OCI-LY7 (cell line): ENCODE results near the gene SBF2. TPM values are rescaled to one million over a fixed set of nuclear protein-coding genes. Genes with fewer than 3 reads are reported as not detected.

Experiments used
- BruUV-seq: library from RNA; stranded (reverse); fragments of 400-500 nt; replicated peaks from 2 replicates; lab custom pipeline; 2021; lab: Mats Ljungman, UMichigan
- CTCF ChIA-PET: fragments of 300-600 bp; sonication (Branson Sonifier 250); formaldehyde crosslinking; loops from one replicate; lab custom pipeline; 2022; ENCODE audit warnings: antibody characterized with exemption; ENCODE audit not compliant: unreplicated experiment; lab: Charles Lee
- POLR2A ChIA-PET: fragments of 300-600 bp; sonication (Branson Sonifier 250); formaldehyde crosslinking; loops from one replicate; lab custom pipeline; 2022; ENCODE audit warnings: antibody characterized with exemption; lab: Charles Lee
- DNase-seq: peaks from one replicate; pipeline ENCODE4 v3.0.0-alpha.2; 2015; ENCODE audit warnings: low spot score
- H2AFZ ChIP-seq: fragments of 200-600 bp; sonication (generic), shearing (Covaris generic); 2 replicates; pipeline ENCODE4 v1.6.1; 2014; ENCODE audit warnings: mild to moderate bottlenecking, antibody characterized with exemption, low read length, moderate library complexity
- H3K27ac ChIP-seq: fragments of 200-600 bp; sonication (generic); 2 replicates; pipeline ENCODE4 v1.5.1; 2014; ENCODE audit warnings: mixed run types, low read depth, mild to moderate bottlenecking, moderate library complexity, low read length, inconsistent platforms; ENCODE audit not compliant: poor library complexity, severe bottlenecking
- H3K36me3 ChIP-seq: fragments of 200-600 bp; sonication (generic); 2 replicates; pipeline ENCODE4 v1.6.1; 2014; ENCODE audit warnings: mild to moderate bottlenecking, antibody characterized with exemption, low read length, moderate library complexity, mixed read lengths; ENCODE audit not compliant: insufficient read depth
- H3K4me1 ChIP-seq: fragments of 200-600 bp; sonication (generic); 2 replicates; pipeline ENCODE4 v1.5.1; 2014; ENCODE audit warnings: mild to moderate bottlenecking, low read length; ENCODE audit not compliant: insufficient read depth, poor library complexity, severe bottlenecking
- H3K4me2 ChIP-seq: fragments of 200-600 bp; sonication (generic); 2 replicates; pipeline ENCODE4 v1.6.1; 2014; ENCODE audit warnings: mild to moderate bottlenecking, low read length
- H3K4me3 ChIP-seq: fragments of 200-600 bp; sonication (generic); 2 replicates; pipeline ENCODE4 v1.5.1; 2014; ENCODE audit warnings: mild to moderate bottlenecking, low read depth, low read length; ENCODE audit not compliant: poor library complexity, severe bottlenecking
- H3K79me2 ChIP-seq: fragments of 200-600 bp; sonication (generic); 2 replicates; pipeline ENCODE4 v1.6.1; 2016; ENCODE audit warnings: low read depth, mild to moderate bottlenecking, low read length, moderate library complexity, mixed read lengths; ENCODE audit not compliant: insufficient read depth
- H3K9me2 ChIP-seq: fragments of 200-600 bp; sonication (generic); 2 replicates; pipeline ENCODE4 v1.6.1; 2016; ENCODE audit warnings: mild to moderate bottlenecking, low read length, mixed read lengths; ENCODE audit not compliant: insufficient read depth
- H3K9me3 ChIP-seq: fragments of 200-600 bp; sonication (generic); 2 replicates; pipeline ENCODE4 v1.6.1; 2014; ENCODE audit warnings: mild to moderate bottlenecking, mixed run types, low read length, mixed read lengths
- H4K20me1 ChIP-seq: fragments of 200-600 bp; sonication (generic); 2 replicates; pipeline ENCODE4 v1.6.1; 2014; ENCODE audit warnings: mild to moderate bottlenecking, antibody characterized with exemption, low read length, moderate library complexity, mixed read lengths; ENCODE audit not compliant: insufficient read depth
- EZH2phosphoT487 ChIP-seq: fragments of 200-600 bp; sonication (generic); IDR thresholded peaks from 2 replicates; pipeline ENCODE4 v1.6.1; 2018; ENCODE audit warnings: low read depth, borderline replicate concordance, mild to moderate bottlenecking, mixed run types, antibody characterized with exemption, low read length, moderate library complexity, mixed read lengths
- intact Hi-C: fragments of 100-400 bp; cut with micrococcal nuclease; formaldehyde crosslinking; loops from one replicate; pipeline ENCODE4 v1.10.0; 2022; ENCODE audit not compliant: unreplicated experiment
- total RNA-seq, 2 experiments: library from RNA; depleted of rRNA in 1 of 2; stranded (reverse); fragments of >200 nt in 1 of 2; shearing (Covaris generic) in 1 of 2; gene quantifications; 2 replicates each; pipeline ENCODE4 v1.2.3, GENCODE V29; 2014 to 2022
- TF ChIP-seq, protein P1 (sequence below): fragments of 200-600 bp; sonication (generic); conservative IDR thresholded peaks from 2 replicates; pipeline ENCODE4 v1.5.1; 2014; ENCODE audit warnings: mild to moderate bottlenecking, antibody characterized with exemption, low read length, moderate library complexity, mixed read lengths

The SBF2 gene
- total RNA-seq, 2 experiments from 2014 or later, result 12.9 to 14.3 TPM

DNA sequence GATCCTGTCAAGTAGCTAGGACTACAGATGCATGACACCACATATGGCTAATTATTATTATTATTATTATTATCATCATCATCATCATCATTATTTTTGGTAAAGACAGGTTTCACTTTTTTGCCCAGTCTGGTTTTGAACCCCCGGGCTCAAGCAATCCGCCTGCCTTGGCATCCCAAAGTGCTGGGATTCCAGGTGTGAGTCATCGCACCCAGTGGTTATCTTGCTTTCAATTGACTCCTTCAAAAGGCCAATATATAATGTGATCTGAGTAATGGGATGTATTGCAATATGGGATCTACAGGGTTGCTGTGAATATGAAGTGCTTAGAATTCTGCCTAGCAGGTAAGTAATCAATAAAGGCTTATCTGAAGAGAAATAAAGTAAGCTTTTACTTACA, 221.2 kb downstream of the SBF2 start:
- no peak for DNase-seq
- no peak overlapping the region for H3K27ac ChIP-seq
- no peak overlapping the region for H3K4me3 ChIP-seq
- no peaks in the 10 kb centered on the region for H3K36me3 ChIP-seq
- H3K9me3 ChIP-seq, result no peaks in the 10 kb centered on the region
- intact Hi-C loops, result no loop called here
- CTCF ChIA-PET, result no interaction called here
- H2AFZ ChIP-seq, result no peak overlapping the region
- no peaks in the 10 kb centered on the region for H4K20me1 ChIP-seq
- BruUV-seq, result no TSS peak
- no peak overlapping the region for H3K4me2 ChIP-seq
- no peaks in the 10 kb centered on the region for H3K9me2 ChIP-seq
- TF ChIP-seq, protein P1, sequence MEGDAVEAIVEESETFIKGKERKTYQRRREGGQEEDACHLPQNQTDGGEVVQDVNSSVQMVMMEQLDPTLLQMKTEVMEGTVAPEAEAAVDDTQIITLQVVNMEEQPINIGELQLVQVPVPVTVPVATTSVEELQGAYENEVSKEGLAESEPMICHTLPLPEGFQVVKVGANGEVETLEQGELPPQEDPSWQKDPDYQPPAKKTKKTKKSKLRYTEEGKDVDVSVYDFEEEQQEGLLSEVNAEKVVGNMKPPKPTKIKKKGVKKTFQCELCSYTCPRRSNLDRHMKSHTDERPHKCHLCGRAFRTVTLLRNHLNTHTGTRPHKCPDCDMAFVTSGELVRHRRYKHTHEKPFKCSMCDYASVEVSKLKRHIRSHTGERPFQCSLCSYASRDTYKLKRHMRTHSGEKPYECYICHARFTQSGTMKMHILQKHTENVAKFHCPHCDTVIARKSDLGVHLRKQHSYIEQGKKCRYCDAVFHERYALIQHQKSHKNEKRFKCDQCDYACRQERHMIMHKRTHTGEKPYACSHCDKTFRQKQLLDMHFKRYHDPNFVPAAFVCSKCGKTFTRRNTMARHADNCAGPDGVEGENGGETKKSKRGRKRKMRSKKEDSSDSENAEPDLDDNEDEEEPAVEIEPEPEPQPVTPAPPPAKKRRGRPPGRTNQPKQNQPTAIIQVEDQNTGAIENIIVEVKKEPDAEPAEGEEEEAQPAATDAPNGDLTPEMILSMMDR, result no peak
- TF ChIP-seq EZH2phosphoT487, result no peak
- H3K4me1 ChIP-seq, result no peaks in the 10 kb centered on the region
- no peaks in the 10 kb centered on the region for H3K79me2 ChIP-seq
- POLR2A ChIA-PET, result interaction anchor here (0.7 kb wide), 1 partner anchor 310 kb away, joined by 3 read pairs; no protein-coding TSS in a partner anchor

DNA sequence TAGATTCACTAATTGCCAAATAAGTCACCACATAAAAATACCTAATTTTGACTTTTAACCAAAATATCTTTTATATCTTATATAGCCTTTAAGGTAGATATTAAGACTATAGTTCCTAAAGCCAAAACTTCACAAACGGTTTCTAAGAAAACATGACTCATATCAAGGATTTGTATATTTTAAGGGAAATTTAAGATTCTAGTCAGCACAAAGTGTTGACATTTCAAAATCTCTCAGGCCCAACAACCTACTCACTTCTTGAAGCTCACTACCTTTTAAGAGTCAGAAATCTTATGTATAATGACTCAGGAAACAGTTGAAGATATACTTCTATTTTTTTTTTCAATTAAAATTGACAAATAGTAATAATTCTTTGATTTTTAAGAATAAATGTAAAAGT, 221.9 kb downstream of the SBF2 start:
- H2AFZ ChIP-seq, result no peak overlapping the region
- BruUV-seq, result no TSS peak
- no peaks in the 10 kb centered on the region for H3K36me3 ChIP-seq
- H3K27ac ChIP-seq, result no peak overlapping the region
- no peak for DNase-seq
- POLR2A ChIA-PET, result no interaction called here
- no peaks in the 10 kb centered on the region for H4K20me1 ChIP-seq
- H3K79me2 ChIP-seq, result no peaks in the 10 kb centered on the region
- TF ChIP-seq EZH2phosphoT487, result no peak
- TF ChIP-seq, protein P1, result no peak
- no peaks in the 10 kb centered on the region for H3K9me2 ChIP-seq
- H3K4me1 ChIP-seq, result no peaks in the 10 kb centered on the region
- H3K4me2 ChIP-seq, result no peak overlapping the region
- CTCF ChIA-PET, result no interaction called here
- H3K9me3 ChIP-seq, result no peaks in the 10 kb centered on the region
- no peak overlapping the region for H3K4me3 ChIP-seq
- intact Hi-C loops, result no loop called here

DNA sequence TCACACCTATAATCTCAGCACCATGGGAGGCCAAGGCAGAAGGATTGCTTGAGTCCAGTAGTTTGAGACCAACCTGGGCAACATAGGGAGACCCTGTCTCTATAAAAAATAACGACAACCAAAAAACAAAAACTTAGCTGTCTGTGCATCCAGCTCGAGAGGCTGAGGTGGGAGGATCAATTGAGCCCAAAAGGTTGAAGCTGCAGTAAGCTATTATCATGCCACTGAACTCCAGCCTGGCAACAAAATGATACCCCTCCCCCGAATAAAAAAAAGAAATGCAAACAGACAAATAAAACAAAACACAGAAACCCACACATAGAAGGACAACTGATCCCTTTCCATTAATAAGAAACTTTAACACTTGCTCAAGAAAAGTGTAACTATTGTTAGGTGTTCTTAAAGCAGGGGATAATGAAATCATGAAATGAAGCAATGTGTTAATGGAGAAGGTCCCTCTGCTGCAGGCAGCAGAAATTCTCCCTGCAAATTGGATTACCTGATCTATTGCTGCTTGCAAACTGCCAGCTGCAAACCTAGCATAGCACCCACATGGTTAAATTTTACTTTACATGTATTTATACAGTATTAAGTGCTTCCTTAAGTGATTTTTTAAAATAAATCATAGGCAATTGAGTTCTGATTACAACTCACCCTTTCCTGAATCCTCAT, 226.3 kb downstream of the SBF2 start:
- Histone ChIP-seq H3K9me2 (no peaks in the 10 kb centered on the region), H3K27ac (no peak overlapping the region), H3K36me3 (no peaks in the 10 kb centered on the region), H3K9me3 (no peaks in the 10 kb centered on the region), H3K79me2 (no peaks in the 10 kb centered on the region), H4K20me1 (no peaks in the 10 kb centered on the region), H2AFZ (no peak overlapping the region), H3K4me1 (no peaks in the 10 kb centered on the region), H3K4me3 (no peak overlapping the region), H3K4me2 (no peak overlapping the region)
- ChIA-PET CTCF (no interaction called here), POLR2A (no interaction called here)
- intact Hi-C loops, result no loop called here
- TF ChIP-seq, protein P1, result no peak
- no peak for TF ChIP-seq EZH2phosphoT487
- no TSS peak for BruUV-seq
- DNase-seq, result no peak
